Progenitor cell of endocrine pancreas (in vitro differentiated cells): ENCODE measurements around the gene N4BP2. TPM values are rescaled to one million over a fixed set of nuclear protein-coding genes. Genes with fewer than 3 reads are reported as not detected.

Experiments used
- DNase-seq: peaks from one replicate; pipeline ENCODE4 v3.0.0; 2021; ENCODE audit warnings: low spot score; ENCODE audit not compliant: unreplicated experiment
- H3K27ac Mint-ChIP-seq: 2 replicates; pipeline ENCODE4 v1.8.0; 2021; ENCODE audit warnings: mild to moderate bottlenecking, moderate library complexity, mixed read lengths
- H3K27me3 Mint-ChIP-seq: 2 replicates; pipeline ENCODE4 v1.8.0; 2021; ENCODE audit warnings: mixed read lengths
- H3K36me3 Mint-ChIP-seq: 2 replicates; pipeline ENCODE4 v1.8.0; 2022; ENCODE audit warnings: mixed read lengths; ENCODE audit not compliant: insufficient read depth
- H3K4me1 Mint-ChIP-seq: 2 replicates; pipeline ENCODE4 v1.8.0; 2021; ENCODE audit warnings: low read depth, mixed read lengths
- H3K4me3 Mint-ChIP-seq: 2 replicates; pipeline ENCODE4 v1.8.0; 2021; ENCODE audit warnings: low read depth, mild to moderate bottlenecking, moderate library complexity, mixed read lengths
- H3K9me3 Mint-ChIP-seq: 2 replicates; pipeline ENCODE4 v1.8.0; 2021; ENCODE audit warnings: low read depth, mixed read lengths
- CTCF ChIP-seq: fragments of 200-600 bp; sonication (generic); IDR thresholded peaks from one replicate; pipeline ENCODE4 v1.5.0; 2021; ENCODE audit warnings: antibody characterized with exemption, mild to moderate bottlenecking; ENCODE audit not compliant: unreplicated experiment
- total RNA-seq: library from RNA; stranded (reverse); gene quantifications from 2 replicates; pipeline ENCODE4 v1.2.1, GENCODE V29; 2021

N4BP2 gene
- total RNA-seq, 1 donor from 2014 or later, result 50.5 TPM

GRCh38 chr4:40179360-40179759 is 122.7 kb downstream of the N4BP2 start:
- no peak for DNase-seq
- Mint-ChIP-seq H3K36me3 (no peaks in the 10 kb centered on the region), H3K4me3 (no peak overlapping the region), H3K27ac (no peak overlapping the region), H3K9me3 (no peaks in the 10 kb centered on the region), H3K27me3 (no peaks in the 10 kb centered on the region), H3K4me1 (peaks cover 16% of the 10 kb centered on the region)
- no peak for TF ChIP-seq CTCF

GRCh38 chr4:40180356-40180755 is 123.7 kb downstream of the N4BP2 start:
- Mint-ChIP-seq H3K4me3 (no peak overlapping the region), H3K36me3 (no peaks in the 10 kb centered on the region), H3K9me3 (no peaks in the 10 kb centered on the region), H3K27me3 (no peaks in the 10 kb centered on the region), H3K27ac (no peak overlapping the region), H3K4me1 (peaks cover 16% of the 10 kb centered on the region)
- TF ChIP-seq CTCF, result no peak
- DNase-seq, result no peak

- H3K27me3 Mint-ChIP-seq, result no peaks in the 10 kb centered on the region
- H3K4me3 Mint-ChIP-seq, result no peak overlapping the region
- no peak for DNase-seq
- no peaks in the 10 kb centered on the region for H3K36me3 Mint-ChIP-seq
- H3K27ac Mint-ChIP-seq, result peak overlapping the region; percentile 24
- no peak for TF ChIP-seq CTCF
- peaks cover 8% of the 10 kb centered on the region for H3K4me1 Mint-ChIP-seq
- H3K9me3 Mint-ChIP-seq, result no peaks in the 10 kb centered on the region
Observed at GRCh38 chr4:40182001-40182400, 125.4 kb downstream of the N4BP2 start.

GRCh38 chr4:40182954-40183353 is 126.3 kb downstream of the N4BP2 start:
- H3K36me3 Mint-ChIP-seq, result no peaks in the 10 kb centered on the region
- H3K27ac Mint-ChIP-seq, result no peak overlapping the region
- no peak for DNase-seq
- TF ChIP-seq CTCF, result no peak
- H3K4me1 Mint-ChIP-seq, result peaks cover 8% of the 10 kb centered on the region
- H3K27me3 Mint-ChIP-seq, result no peaks in the 10 kb centered on the region
- H3K4me3 Mint-ChIP-seq, result no peak overlapping the region
- no peaks in the 10 kb centered on the region for H3K9me3 Mint-ChIP-seq

GRCh38 chr4:40183615-40184411 is 127.2 kb downstream of the N4BP2 start:
- no peak overlapping the region for H3K4me3 Mint-ChIP-seq
- no peak for DNase-seq

More at GRCh38 chr4:40183615-40184411, 127.2 kb downstream of the N4BP2 start:
- Mint-ChIP-seq H3K27ac (no peak overlapping the region), H3K36me3 (no peaks in the 10 kb centered on the region), H3K4me1 (peaks cover under 1% of the 10 kb centered on the region), H3K27me3 (no peaks in the 10 kb centered on the region), H3K9me3 (no peaks in the 10 kb centered on the region)
- no peak for TF ChIP-seq CTCF
